Measurements from ENCODE around the gene NCBP1.
A peak's percentile ranks its signal among the peaks of the same experiment; 100 is the strongest.
"Not testable (repeated sequence)": the region's sequence is repeated elsewhere in the genome, so short reads cannot be mapped to it uniquely, and the experiment has no call there.

The NCBP1 gene

GRCh38 chr9:97615439-97616072, 18.1 kb upstream of the NCBP1 start:
- peaks cover 23% of the 10 kb centered on the region for H3K36me3 Mint-ChIP-seq
- no peaks in the 10 kb centered on the region for H3K9me3 Mint-ChIP-seq
- peak overlapping the region; percentile 3 for H3K27ac Mint-ChIP-seq
- no peak overlapping the region for H3K4me3 Mint-ChIP-seq
- ATAC-seq, result peak; percentile 37
- peak; percentile 40 to 68 for DNase-seq (ENCODE audit: low spot score in 2 of 2)
- H3K4me1 Mint-ChIP-seq, result peaks cover 12% of the 10 kb centered on the region

DNA sequence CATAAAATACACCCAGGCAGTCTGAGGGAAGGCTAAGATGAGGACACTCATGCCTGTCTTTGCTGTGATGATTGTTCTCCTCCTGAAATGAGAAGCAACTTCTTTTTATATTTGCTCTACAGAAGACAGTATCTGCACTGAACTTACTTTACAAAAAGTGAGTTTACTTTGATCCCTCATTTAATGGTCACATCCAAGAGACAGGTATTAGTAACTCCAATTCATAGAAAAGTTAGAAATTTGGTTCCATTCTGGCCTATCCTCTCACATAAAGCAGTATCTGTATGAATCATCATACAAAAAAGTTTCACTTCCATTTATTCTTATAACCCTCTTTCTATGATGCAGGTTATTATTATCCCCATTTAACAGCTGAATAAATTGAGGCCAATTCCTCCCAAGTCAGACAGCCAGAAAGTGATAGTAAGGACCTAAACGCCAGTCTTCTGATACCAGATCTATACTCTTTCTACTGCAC, 15.6 kb upstream of the NCBP1 start:
- H3K36me3 Mint-ChIP-seq, result peaks cover 23% of the 10 kb centered on the region
- H3K4me1 Mint-ChIP-seq, result peaks cover 12% of the 10 kb centered on the region
- H3K9me3 Mint-ChIP-seq, result no peaks in the 10 kb centered on the region
- DNase-seq (ENCODE audit: low spot score in 2 of 2) (no peak), ATAC-seq (peak; percentile 90)
- peak overlapping the region; percentile 66 for H3K27ac Mint-ChIP-seq
- no peak overlapping the region for H3K4me3 Mint-ChIP-seq

- H3K9me3 Mint-ChIP-seq; DNase-seq (ENCODE audit: low spot score in 2 of 2); H3K4me3 Mint-ChIP-seq; ATAC-seq; H3K27ac Mint-ChIP-seq: not testable (repeated sequence)
- Mint-ChIP-seq H3K4me1 (peaks cover 12% of the 10 kb centered on the region), H3K36me3 (peaks cover 30% of the 10 kb centered on the region)
Observed at GRCh38 chr9:97620063-97620462, 13.6 kb upstream of the NCBP1 start.

DNA sequence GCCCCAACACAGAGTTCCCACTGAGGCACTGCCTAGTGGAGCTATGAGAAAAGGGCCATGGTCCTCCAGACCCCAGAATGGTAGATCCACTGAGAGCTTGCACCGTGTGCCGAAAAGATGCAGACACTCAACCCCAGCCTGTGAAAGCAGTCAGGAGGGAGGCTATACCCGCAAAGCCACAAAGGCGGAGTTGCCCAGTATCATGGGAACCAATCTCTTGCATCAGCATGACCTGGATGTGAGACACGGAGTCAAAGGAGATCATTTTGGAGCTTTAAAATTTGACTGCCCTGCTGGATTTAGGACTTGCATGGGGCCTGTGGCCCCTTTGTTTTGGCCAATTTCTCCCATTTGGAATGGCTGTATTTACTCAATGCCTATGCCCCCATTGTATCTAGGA, 11.1 kb upstream of the NCBP1 start:
- H3K27ac Mint-ChIP-seq; ATAC-seq; DNase-seq (ENCODE audit: low spot score in 2 of 2); H3K4me3 Mint-ChIP-seq; H3K9me3 Mint-ChIP-seq: not testable (repeated sequence)
- peaks cover 31% of the 10 kb centered on the region for H3K36me3 Mint-ChIP-seq
- peaks cover 11% of the 10 kb centered on the region for H3K4me1 Mint-ChIP-seq

DNA sequence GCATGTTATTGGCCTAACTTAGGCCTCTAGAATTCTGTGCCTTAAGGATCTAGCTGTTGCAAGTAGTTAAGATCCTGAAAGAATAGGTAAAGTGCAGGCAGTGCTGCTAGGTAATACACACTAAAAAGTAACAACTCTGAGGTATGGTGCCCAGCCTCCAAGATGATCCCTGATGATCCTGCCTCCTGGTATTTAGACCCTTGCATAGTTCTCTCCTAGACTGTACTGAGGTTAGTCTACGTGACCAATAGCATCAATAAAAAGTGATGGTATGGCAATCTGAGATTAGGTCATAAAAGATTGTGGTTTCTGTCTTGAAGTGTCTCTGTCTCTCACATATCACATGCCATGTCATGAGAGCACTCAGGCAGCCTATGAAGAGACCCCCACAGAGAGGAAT, 9.7 kb upstream of the NCBP1 start:
- peaks cover 31% of the 10 kb centered on the region for H3K36me3 Mint-ChIP-seq
- no peak for DNase-seq (ENCODE audit: low spot score in 2 of 2)
- peak; percentile 36 for ATAC-seq
- H3K9me3 Mint-ChIP-seq, result no peaks in the 10 kb centered on the region
- no peaks in the 10 kb centered on the region for H3K4me1 Mint-ChIP-seq
- H3K27ac Mint-ChIP-seq, result no peak overlapping the region
- H3K4me3 Mint-ChIP-seq, result no peak overlapping the region

DNA sequence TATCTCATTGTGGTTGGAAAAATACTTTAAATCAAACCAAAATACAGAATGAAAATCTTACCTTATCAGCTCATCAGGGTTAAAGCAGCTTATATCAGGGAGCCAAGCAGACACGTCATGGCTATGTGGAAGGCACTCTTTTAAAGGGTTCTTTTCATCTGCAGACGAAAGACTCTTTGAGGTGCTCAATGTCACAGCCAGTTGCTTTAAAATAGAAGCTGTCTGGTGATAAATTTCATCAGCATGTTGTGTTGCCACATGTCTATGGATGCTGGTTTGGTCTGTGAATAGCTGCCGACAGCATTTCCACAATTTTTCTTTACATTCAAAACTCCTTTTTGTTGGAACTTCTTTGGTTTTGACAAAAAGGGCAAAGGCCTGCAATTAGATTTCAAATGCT, 8.0 kb upstream of the NCBP1 start:
- Mint-ChIP-seq H3K27ac (no peak overlapping the region), H3K4me3 (no peak overlapping the region), H3K36me3 (peaks cover 31% of the 10 kb centered on the region), H3K9me3 (no peaks in the 10 kb centered on the region), H3K4me1 (no peaks in the 10 kb centered on the region)
- DNase-seq (ENCODE audit: low spot score in 2 of 2) (no peak), ATAC-seq (no peak)

DNA sequence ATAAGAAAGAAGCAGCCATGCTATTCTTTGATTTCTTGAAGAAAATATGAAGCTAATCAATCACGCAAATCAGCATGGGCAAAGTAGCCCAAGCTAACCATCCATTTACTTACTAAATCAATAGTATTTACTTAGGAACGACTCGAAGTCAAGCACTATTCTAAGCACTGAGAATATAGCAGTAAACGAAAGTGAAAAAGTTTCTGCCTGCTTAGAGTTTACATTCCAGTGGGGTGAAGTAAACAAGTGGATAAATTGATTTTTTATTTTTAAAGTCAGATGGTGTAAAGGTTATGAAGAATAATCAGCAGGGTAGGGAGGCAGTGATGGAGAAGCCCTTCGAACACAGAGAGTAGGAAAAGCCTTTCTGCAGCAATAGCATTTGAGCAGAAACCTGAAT, 6.0 kb upstream of the NCBP1 start:
- Mint-ChIP-seq H3K36me3 (peaks cover 36% of the 10 kb centered on the region), H3K27ac (no peak overlapping the region), H3K4me3 (no peak overlapping the region), H3K9me3 (no peaks in the 10 kb centered on the region), H3K4me1 (peaks cover 7% of the 10 kb centered on the region)
- DNase-seq (ENCODE audit: low spot score in 2 of 2) (no peak), ATAC-seq (no peak)

DNA sequence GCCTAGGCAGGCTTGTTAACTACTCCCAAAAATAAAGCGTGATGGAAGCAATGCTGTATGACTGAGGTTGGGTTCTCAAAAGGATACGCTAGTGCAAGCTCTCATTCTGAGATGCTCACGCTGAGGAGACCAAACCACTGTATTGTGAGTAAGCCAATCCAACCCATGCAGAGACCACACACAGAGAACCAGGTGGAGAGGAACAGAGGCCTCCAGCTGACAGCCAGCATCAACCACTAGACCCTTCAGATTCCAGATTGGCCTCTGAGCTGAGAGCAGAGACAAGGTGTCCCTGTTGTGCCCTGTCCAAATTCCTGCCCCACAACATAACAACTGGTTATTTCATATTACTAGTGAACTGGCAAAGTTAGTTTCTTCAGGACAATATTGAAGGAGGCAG, 5.0 kb upstream of the NCBP1 start:
- no peak for DNase-seq (ENCODE audit: low spot score in 2 of 2)
- Mint-ChIP-seq H3K27ac (no peak overlapping the region), H3K4me1 (peaks cover 8% of the 10 kb centered on the region), H3K36me3 (peaks cover 45% of the 10 kb centered on the region), H3K9me3 (no peaks in the 10 kb centered on the region), H3K4me3 (no peak overlapping the region)
- no peak for ATAC-seq

GRCh38 chr9:97629156-97629555, 4.5 kb upstream of the NCBP1 start:
- DNase-seq (ENCODE audit: low spot score in 2 of 2) (no peak), ATAC-seq (no peak)
- Mint-ChIP-seq H3K9me3 (no peaks in the 10 kb centered on the region), H3K36me3 (peaks cover 45% of the 10 kb centered on the region), H3K27ac (no peak overlapping the region), H3K4me1 (peaks cover 8% of the 10 kb centered on the region), H3K4me3 (no peak overlapping the region)

DNA sequence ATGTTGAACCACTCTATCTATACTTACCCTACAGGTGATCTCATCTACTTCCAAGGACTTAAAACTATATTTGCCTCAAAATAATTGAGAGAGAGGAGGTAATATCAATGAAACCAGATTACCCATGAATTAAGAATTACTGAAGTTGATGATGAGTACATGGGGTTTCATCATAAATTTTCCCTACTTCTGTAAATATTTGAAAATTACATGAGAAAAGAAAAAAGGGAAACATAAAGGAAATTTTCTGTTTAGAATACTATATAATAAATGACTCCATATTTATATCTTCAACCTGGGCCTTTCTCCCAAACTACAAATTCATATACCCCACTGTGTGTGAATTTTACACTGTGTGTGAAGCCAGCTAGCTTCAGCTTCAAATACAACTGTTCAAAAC, 3.0 kb upstream of the NCBP1 start:
- H3K4me1 Mint-ChIP-seq, result peaks cover 17% of the 10 kb centered on the region
- H3K4me3 Mint-ChIP-seq, result no peak overlapping the region

DNA sequence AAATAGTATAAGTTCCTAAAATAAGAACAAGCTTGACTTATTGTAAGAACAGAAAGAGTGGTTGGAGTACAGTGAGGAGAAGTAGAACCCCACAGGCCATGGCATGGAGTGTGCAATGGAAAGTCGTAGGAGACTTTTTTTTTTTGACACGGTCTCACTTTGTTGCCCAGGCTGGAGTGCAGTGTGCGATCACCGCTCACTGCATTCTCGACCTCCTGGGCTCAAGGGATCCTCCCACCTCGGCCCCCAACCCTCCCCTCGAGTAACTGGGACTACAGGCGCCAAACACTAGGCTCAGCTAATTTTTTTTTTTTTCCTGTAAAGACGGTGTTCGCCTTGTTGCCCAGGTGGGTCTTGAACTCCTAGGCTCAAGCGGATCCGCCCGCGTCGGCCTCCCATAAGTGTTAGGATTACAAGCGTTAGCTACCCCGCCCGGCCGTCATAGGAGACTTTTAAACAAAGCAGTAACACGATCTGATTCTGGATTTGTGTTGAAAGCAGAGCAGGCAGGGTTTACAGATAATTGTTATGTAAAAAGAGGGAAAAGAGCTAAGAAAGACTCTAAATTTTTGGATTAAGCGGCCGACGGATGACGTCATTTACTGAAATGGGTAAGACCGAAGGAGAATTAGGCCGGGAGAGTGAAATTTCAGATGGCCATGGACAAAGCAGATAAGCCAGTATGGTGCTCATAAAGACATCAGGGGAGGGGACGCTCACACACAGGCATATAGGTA, 1.2 kb upstream of the NCBP1 start:
- ATAC-seq (peak; percentile 2), DNase-seq (ENCODE audit: low spot score in 2 of 2) (peak in 1 of 2 donors; percentile 12)
- Mint-ChIP-seq H3K27ac (peak overlapping the region; percentile 98), H3K36me3 (peaks cover 32% of the 10 kb centered on the region), H3K9me3 (no peaks in the 10 kb centered on the region), H3K4me3 (peak overlapping the region; percentile 93), H3K4me1 (peaks cover 29% of the 10 kb centered on the region)

More for the DNA sequence above, 3.0 kb upstream of the NCBP1 start:
- Mint-ChIP-seq H3K9me3 (no peaks in the 10 kb centered on the region), H3K36me3 (peaks cover 40% of the 10 kb centered on the region), H3K27ac (no peak overlapping the region)
- no peak for ATAC-seq
- DNase-seq (ENCODE audit: low spot score in 2 of 2), result no peak

DNA sequence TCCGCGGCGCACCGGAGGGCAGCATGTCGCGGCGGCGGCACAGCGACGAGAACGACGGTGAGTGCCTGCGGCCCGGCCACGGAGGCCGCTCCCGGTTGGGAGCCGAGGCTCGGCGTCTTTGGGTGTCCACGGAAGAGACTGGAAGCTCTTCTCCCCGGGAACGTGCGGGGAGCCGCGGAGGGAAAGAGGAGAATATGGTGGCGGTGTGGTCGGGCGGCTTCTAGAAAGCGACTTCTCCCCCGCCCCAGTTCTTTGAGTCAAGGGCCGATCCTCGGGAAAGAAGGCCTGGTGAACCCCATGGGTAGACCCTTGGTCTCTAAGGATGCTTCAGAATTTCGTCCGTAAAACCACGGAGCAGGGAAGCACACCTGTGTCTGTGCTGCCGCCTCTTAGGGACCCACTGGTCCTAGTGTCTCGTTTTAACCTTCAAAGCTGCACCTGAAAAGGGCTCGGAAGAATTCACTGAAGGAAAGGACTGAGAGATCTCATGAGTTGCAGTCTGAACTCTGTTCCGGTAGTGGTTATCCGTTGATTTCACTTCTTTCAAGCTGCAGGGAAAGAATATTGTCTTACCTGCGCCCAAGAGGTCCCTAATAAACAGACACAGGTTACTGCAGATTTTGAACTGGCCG, 354 bp downstream of the NCBP1 start:
- H3K27ac Mint-ChIP-seq, result peak overlapping the region; percentile 98
- peak overlapping the region; percentile 93 for H3K4me3 Mint-ChIP-seq
- ATAC-seq (no peak), DNase-seq (ENCODE audit: low spot score in 2 of 2) (no peak)
- peaks cover 32% of the 10 kb centered on the region for H3K36me3 Mint-ChIP-seq
- H3K4me1 Mint-ChIP-seq, result peaks cover 40% of the 10 kb centered on the region
- no peaks in the 10 kb centered on the region for H3K9me3 Mint-ChIP-seq

- peak overlapping the region; percentile 93 for H3K4me3 Mint-ChIP-seq
- H3K27ac Mint-ChIP-seq, result peak overlapping the region; percentile 98
- peaks cover 40% of the 10 kb centered on the region for H3K4me1 Mint-ChIP-seq
- peaks cover 32% of the 10 kb centered on the region for H3K36me3 Mint-ChIP-seq
- no peak for ATAC-seq
- H3K9me3 Mint-ChIP-seq, result no peaks in the 10 kb centered on the region
- no peak for DNase-seq (ENCODE audit: low spot score in 2 of 2)
Observed at GRCh38 chr9:97635026-97635425, 1.4 kb downstream of the NCBP1 start.

DNA sequence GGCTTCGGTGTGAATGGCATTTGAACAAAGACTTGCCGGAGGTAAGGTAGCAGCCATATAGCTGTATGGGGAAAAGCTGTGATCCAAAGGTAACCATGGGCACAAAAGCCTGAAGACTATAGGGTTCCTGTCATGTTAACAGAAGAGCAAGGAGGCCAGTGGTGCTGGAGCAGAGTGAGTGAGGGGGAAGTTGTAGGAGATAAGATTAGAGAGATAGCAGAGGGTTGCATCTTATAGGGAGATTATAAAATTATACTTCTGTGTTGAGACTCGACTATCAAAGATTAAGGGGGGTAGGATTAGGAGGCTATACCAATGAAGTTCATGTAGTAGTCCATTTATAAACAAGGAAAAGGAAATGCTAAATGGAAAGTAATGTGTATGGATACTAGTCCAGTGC, 3.3 kb downstream of the NCBP1 start:
- H3K9me3 Mint-ChIP-seq, result no peaks in the 10 kb centered on the region
- no peak for DNase-seq (ENCODE audit: low spot score in 2 of 2)
- H3K4me1 Mint-ChIP-seq, result peaks cover 40% of the 10 kb centered on the region
- H3K27ac Mint-ChIP-seq, result peak overlapping the region; percentile 38
- ATAC-seq, result no peak
- peaks cover 49% of the 10 kb centered on the region for H3K36me3 Mint-ChIP-seq
- H3K4me3 Mint-ChIP-seq, result peak overlapping the region; percentile 6

GRCh38 chr9:97638666-97639065, 5.0 kb downstream of the NCBP1 start:
- Mint-ChIP-seq H3K4me3 (no peak overlapping the region), H3K27ac (peak overlapping the region; percentile 7), H3K9me3 (no peaks in the 10 kb centered on the region), H3K4me1 (peaks cover 36% of the 10 kb centered on the region), H3K36me3 (peaks cover 53% of the 10 kb centered on the region)
- ATAC-seq (no peak), DNase-seq (ENCODE audit: low spot score in 2 of 2) (no peak)

- H3K9me3 Mint-ChIP-seq, result no peaks in the 10 kb centered on the region
- DNase-seq (ENCODE audit: low spot score in 2 of 2) (no peak), ATAC-seq (no peak)
- no peak overlapping the region for H3K27ac Mint-ChIP-seq
- peaks cover 31% of the 10 kb centered on the region for H3K4me1 Mint-ChIP-seq
- peaks cover 58% of the 10 kb centered on the region for H3K36me3 Mint-ChIP-seq
- H3K4me3 Mint-ChIP-seq, result no peak overlapping the region
Observed at GRCh38 chr9:97640325-97640724, 6.7 kb downstream of the NCBP1 start.
